ENCODE measurements around the gene ZNF791. TPM values are rescaled to one million over a fixed set of nuclear protein-coding genes. Genes with fewer than 3 reads are reported as not detected.

Gene ZNF791
- total RNA-seq, 1 donor from 2014 or later = 29.6 TPM

- FAIRE-seq (no peak), DNase-seq (ENCODE audit: low read depth) (no peak)
- Histone ChIP-seq H3K4me1 (ENCODE audit: insufficient read depth, low read length) (peaks cover 4% of the 10 kb centered on the region), H3K27ac (ENCODE audit: low read depth, low read length) (no peak overlapping the region), H3K9me3 (ENCODE audit: insufficient read depth, low read depth, low read length) (no peaks in the 10 kb centered on the region), H3K36me3 (ENCODE audit: insufficient read depth, low read length) (no peaks in the 10 kb centered on the region), H3K79me2 (ENCODE audit: insufficient read depth, low read length) (no peaks in the 10 kb centered on the region), H3K9ac (ENCODE audit: low read length) (no peak overlapping the region), H3K27me3 (ENCODE audit: insufficient read depth, low read length) (no peaks in the 10 kb centered on the region), H4K20me1 (ENCODE audit: insufficient read depth, low read length) (no peaks in the 10 kb centered on the region), H2AFZ (ENCODE audit: low read depth, low read length) (no peak overlapping the region), H3K4me3 (ENCODE audit: insufficient read depth, low read depth, low read length) (no peak overlapping the region), H3K4me2 (ENCODE audit: low read length) (no peak overlapping the region)
- Mint-ChIP-seq H3K27ac (ENCODE audit: unreplicated experiment) (no peak overlapping the region), H3K36me3 (ENCODE audit: low read depth, unreplicated experiment) (peaks cover 10% of the 10 kb centered on the region), H3K9me3 (ENCODE audit: unreplicated experiment) (peaks cover 5% of the 10 kb centered on the region), H3K4me1 (ENCODE audit: low read depth, unreplicated experiment) (peaks cover 2% of the 10 kb centered on the region), H3K27me3 (ENCODE audit: low read depth, unreplicated experiment) (peaks cover 2% of the 10 kb centered on the region), H3K4me3 (ENCODE audit: unreplicated experiment) (no peak overlapping the region)
- no peak for TF ChIP-seq EZH2 (IDR thresholded peaks at IDR 0.05; ENCODE audit: insufficient read depth, low read length)
- TF ChIP-seq, protein P1, sequence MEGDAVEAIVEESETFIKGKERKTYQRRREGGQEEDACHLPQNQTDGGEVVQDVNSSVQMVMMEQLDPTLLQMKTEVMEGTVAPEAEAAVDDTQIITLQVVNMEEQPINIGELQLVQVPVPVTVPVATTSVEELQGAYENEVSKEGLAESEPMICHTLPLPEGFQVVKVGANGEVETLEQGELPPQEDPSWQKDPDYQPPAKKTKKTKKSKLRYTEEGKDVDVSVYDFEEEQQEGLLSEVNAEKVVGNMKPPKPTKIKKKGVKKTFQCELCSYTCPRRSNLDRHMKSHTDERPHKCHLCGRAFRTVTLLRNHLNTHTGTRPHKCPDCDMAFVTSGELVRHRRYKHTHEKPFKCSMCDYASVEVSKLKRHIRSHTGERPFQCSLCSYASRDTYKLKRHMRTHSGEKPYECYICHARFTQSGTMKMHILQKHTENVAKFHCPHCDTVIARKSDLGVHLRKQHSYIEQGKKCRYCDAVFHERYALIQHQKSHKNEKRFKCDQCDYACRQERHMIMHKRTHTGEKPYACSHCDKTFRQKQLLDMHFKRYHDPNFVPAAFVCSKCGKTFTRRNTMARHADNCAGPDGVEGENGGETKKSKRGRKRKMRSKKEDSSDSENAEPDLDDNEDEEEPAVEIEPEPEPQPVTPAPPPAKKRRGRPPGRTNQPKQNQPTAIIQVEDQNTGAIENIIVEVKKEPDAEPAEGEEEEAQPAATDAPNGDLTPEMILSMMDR (IDR thresholded peaks at IDR 0.05; ENCODE audit: insufficient read depth, low read depth, low read length) = no peak
These were observed 42.8 kb upstream of the ZNF791 start for GRCh38 chr19:12567951-12568350.

DNA sequence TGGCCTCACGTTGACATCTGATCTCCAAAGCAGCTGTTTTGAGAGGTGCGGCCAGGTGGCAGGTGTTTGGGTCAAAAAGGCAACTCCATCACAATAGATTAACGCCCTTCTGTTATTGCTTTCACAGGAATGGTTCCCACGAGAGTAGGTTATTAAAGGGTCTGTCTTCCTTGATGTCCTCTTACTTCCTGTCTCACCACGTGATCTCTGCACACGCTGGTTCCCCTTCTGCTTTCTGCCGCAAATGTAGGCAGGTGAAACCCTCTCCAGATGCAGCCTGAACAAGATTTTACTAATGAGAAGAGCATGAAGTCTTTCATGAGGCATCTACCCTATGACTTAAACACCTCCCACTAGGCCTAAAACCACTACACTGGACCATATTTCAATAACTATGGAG is 36.7 kb upstream of the ZNF791 start:
- Histone ChIP-seq H4K20me1 (ENCODE audit: insufficient read depth, low read length) (no peaks in the 10 kb centered on the region), H3K79me2 (ENCODE audit: insufficient read depth, low read length) (no peaks in the 10 kb centered on the region), H3K4me3 (ENCODE audit: insufficient read depth, low read depth, low read length) (no peak overlapping the region), H3K4me2 (ENCODE audit: low read length) (no peak overlapping the region), H3K4me1 (ENCODE audit: insufficient read depth, low read length) (no peaks in the 10 kb centered on the region), H3K27ac (ENCODE audit: low read depth, low read length) (no peak overlapping the region), H3K9me3 (ENCODE audit: insufficient read depth, low read depth, low read length) (peaks cover 21% of the 10 kb centered on the region), H3K36me3 (ENCODE audit: insufficient read depth, low read length) (no peaks in the 10 kb centered on the region), H2AFZ (ENCODE audit: low read depth, low read length) (no peak overlapping the region), H3K27me3 (ENCODE audit: insufficient read depth, low read length) (no peaks in the 10 kb centered on the region), H3K9ac (ENCODE audit: low read length) (no peak overlapping the region)
- H3K9me3 Mint-ChIP-seq (ENCODE audit: unreplicated experiment) = peaks cover 30% of the 10 kb centered on the region
- TF ChIP-seq EZH2 (IDR thresholded peaks at IDR 0.05; ENCODE audit: insufficient read depth, low read length) = no peak
- TF ChIP-seq, protein P1 (IDR thresholded peaks at IDR 0.05; ENCODE audit: insufficient read depth, low read depth, low read length) = no peak
- H3K36me3 Mint-ChIP-seq (ENCODE audit: low read depth, unreplicated experiment) = peaks cover 41% of the 10 kb centered on the region
- H3K27me3 Mint-ChIP-seq (ENCODE audit: low read depth, unreplicated experiment) = no peaks in the 10 kb centered on the region
- H3K27ac Mint-ChIP-seq (ENCODE audit: unreplicated experiment) = no peak overlapping the region
- H3K4me1 Mint-ChIP-seq (ENCODE audit: low read depth, unreplicated experiment) = no peaks in the 10 kb centered on the region
- FAIRE-seq (no peak), DNase-seq (ENCODE audit: low read depth) (no peak)
- H3K4me3 Mint-ChIP-seq (ENCODE audit: unreplicated experiment) = no peak overlapping the region

DNA sequence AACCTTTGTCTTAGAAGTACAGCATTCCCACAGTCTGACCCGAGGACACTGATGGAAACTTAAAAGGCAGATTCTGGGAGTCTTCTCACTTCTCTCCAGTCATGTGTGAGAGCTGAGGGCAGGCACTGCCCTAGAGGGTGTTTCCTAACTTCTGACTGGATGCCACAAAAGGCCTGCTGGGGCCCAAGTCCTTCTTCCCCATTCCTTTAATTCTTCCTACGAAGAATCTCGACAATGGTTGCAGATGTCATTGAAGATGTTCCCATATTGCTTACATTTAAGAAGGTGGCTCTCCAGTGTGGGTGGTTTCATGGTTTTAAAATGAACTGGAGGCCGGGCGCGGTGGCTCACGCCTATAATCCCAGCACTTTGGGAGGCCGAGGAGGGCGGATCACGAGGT is 32.1 kb upstream of the ZNF791 start:
- Histone ChIP-seq H3K36me3 (ENCODE audit: insufficient read depth, low read length) (peaks cover 20% of the 10 kb centered on the region), H3K27ac (ENCODE audit: low read depth, low read length) (no peak overlapping the region)
- H3K4me3 Mint-ChIP-seq (ENCODE audit: unreplicated experiment) = no peak overlapping the region

More for the DNA sequence above, 32.1 kb upstream of the ZNF791 start:
- Histone ChIP-seq H2AFZ (ENCODE audit: low read depth, low read length) (no peak overlapping the region), H3K9ac (ENCODE audit: low read length) (no peak overlapping the region), H3K4me3 (ENCODE audit: insufficient read depth, low read depth, low read length) (no peak overlapping the region), H3K4me1 (ENCODE audit: insufficient read depth, low read length) (no peaks in the 10 kb centered on the region), H3K27me3 (ENCODE audit: insufficient read depth, low read length) (no peaks in the 10 kb centered on the region), H3K4me2 (ENCODE audit: low read length) (no peak overlapping the region), H3K9me3 (ENCODE audit: insufficient read depth, low read depth, low read length) (peaks cover 49% of the 10 kb centered on the region), H4K20me1 (ENCODE audit: insufficient read depth, low read length) (no peaks in the 10 kb centered on the region), H3K79me2 (ENCODE audit: insufficient read depth, low read length) (no peaks in the 10 kb centered on the region)
- no peaks in the 10 kb centered on the region for H3K27me3 Mint-ChIP-seq (ENCODE audit: low read depth, unreplicated experiment)
- H3K9me3 Mint-ChIP-seq (ENCODE audit: unreplicated experiment) = peaks cover 63% of the 10 kb centered on the region
- no peak for TF ChIP-seq EZH2 (IDR thresholded peaks at IDR 0.05; ENCODE audit: insufficient read depth, low read length)
- TF ChIP-seq, protein P1 (IDR thresholded peaks at IDR 0.05; ENCODE audit: insufficient read depth, low read depth, low read length) = no peak
- H3K4me1 Mint-ChIP-seq (ENCODE audit: low read depth, unreplicated experiment) = peaks cover 3% of the 10 kb centered on the region
- DNase-seq (ENCODE audit: low read depth) = no peak
- peaks cover 72% of the 10 kb centered on the region for H3K36me3 Mint-ChIP-seq (ENCODE audit: low read depth, unreplicated experiment)
- FAIRE-seq = no peak
- no peak overlapping the region for H3K27ac Mint-ChIP-seq (ENCODE audit: unreplicated experiment)

All from astrocyte (in vitro differentiated cells and primary cell).